IPS-18c (cell line): ENCODE measurements around the gene SERPINB1.
"Not testable (repeated sequence)": the region's sequence is repeated elsewhere in the genome, so short reads cannot be mapped to it uniquely, and the experiment has no call there.

Experiments
- H3K4me3 ChIP-seq: 2 replicates; pipeline ENCODE4 v1.7.0; 2013; ENCODE audit warnings: low read depth, mild to moderate bottlenecking, low read length, moderate library complexity; ENCODE audit not compliant: insufficient read depth
- H3K9me3 ChIP-seq: one replicate; pipeline ENCODE4 v1.6.1; 2013; ENCODE audit warnings: mild to moderate bottlenecking, low read length, moderate library complexity; ENCODE audit not compliant: control insufficient read depth, insufficient read depth

Gene SERPINB1

GRCh38 chr6:2854396-2854982, 12.8 kb upstream of the SERPINB1 start:
- Histone ChIP-seq H3K9me3 (no peaks in the 10 kb centered on the region), H3K4me3 (no peak overlapping the region)

- no peak overlapping the region; the same call in 1 of the 2 replicates for H3K4me3 ChIP-seq
- H3K9me3 ChIP-seq: no peaks in the 10 kb centered on the region
Observed at GRCh38 chr6:2853769-2854395, 12.2 kb upstream of the SERPINB1 start.

- not testable (repeated sequence) for H3K4me3 ChIP-seq, H3K9me3 ChIP-seq
Observed at GRCh38 chr6:2853378-2853768, 11.7 kb upstream of the SERPINB1 start.

- H3K4me3 ChIP-seq: no peak overlapping the region
- no peaks in the 10 kb centered on the region for H3K9me3 ChIP-seq
Observed at GRCh38 chr6:2852921-2853322, 11.3 kb upstream of the SERPINB1 start.

- Histone ChIP-seq H3K9me3 (no peaks in the 10 kb centered on the region), H3K4me3 (no peak overlapping the region)
Observed at GRCh38 chr6:2852514-2852855, 10.8 kb upstream of the SERPINB1 start.

- Histone ChIP-seq H3K9me3 (no peaks in the 10 kb centered on the region), H3K4me3 (no peak overlapping the region)
Observed at GRCh38 chr6:2851727-2852513, 10.3 kb upstream of the SERPINB1 start.

GRCh38 chr6:2850538-2851113, 9.0 kb upstream of the SERPINB1 start:
- Histone ChIP-seq H3K4me3 (no peak overlapping the region), H3K9me3 (no peaks in the 10 kb centered on the region)

- H3K4me3 ChIP-seq: no peak overlapping the region
- no peaks in the 10 kb centered on the region for H3K9me3 ChIP-seq
Observed at GRCh38 chr6:2848851-2849250, 7.2 kb upstream of the SERPINB1 start.

- no peaks in the 10 kb centered on the region for H3K9me3 ChIP-seq
- no peak overlapping the region for H3K4me3 ChIP-seq
Observed at GRCh38 chr6:2845880-2846208, 4.2 kb upstream of the SERPINB1 start.

- no peak overlapping the region for H3K4me3 ChIP-seq
- H3K9me3 ChIP-seq: no peaks in the 10 kb centered on the region
Observed at GRCh38 chr6:2844008-2844407, 2.3 kb upstream of the SERPINB1 start.

GRCh38 chr6:2843138-2843740, 1.6 kb upstream of the SERPINB1 start:
- Histone ChIP-seq H3K4me3 (no peak overlapping the region), H3K9me3 (no peaks in the 10 kb centered on the region)

- Histone ChIP-seq H3K9me3 (no peaks in the 10 kb centered on the region), H3K4me3 (peak overlapping the region; percentile 51; the same call in 1 of the 2 replicates)
Observed at GRCh38 chr6:2842139-2842552, 483 bp upstream of the SERPINB1 start.

GRCh38 chr6:2840749-2841061, 958 bp downstream of the SERPINB1 start:
- no peak overlapping the region; the same call in 1 of the 2 replicates for H3K4me3 ChIP-seq
- H3K9me3 ChIP-seq: no peaks in the 10 kb centered on the region

- no peak overlapping the region for H3K4me3 ChIP-seq
- no peaks in the 10 kb centered on the region for H3K9me3 ChIP-seq
Observed at GRCh38 chr6:2839982-2840748, 1.5 kb downstream of the SERPINB1 start.

GRCh38 chr6:2839195-2839981, 2.3 kb downstream of the SERPINB1 start:
- H3K4me3 ChIP-seq: no peak overlapping the region

GRCh38 chr6:2838251-2838650, 3.4 kb downstream of the SERPINB1 start:
- H3K9me3 ChIP-seq: no peaks in the 10 kb centered on the region
- no peak overlapping the region for H3K4me3 ChIP-seq

More at GRCh38 chr6:2839195-2839981, 2.3 kb downstream of the SERPINB1 start:
- no peaks in the 10 kb centered on the region for H3K9me3 ChIP-seq
